GM23338 (cell line): ENCODE data around the gene PHC1. TPM values are rescaled to one million over a fixed set of nuclear protein-coding genes. Genes with fewer than 3 reads are reported as not detected.

ENCODE experiments used
- ATAC-seq: fragments of 200-7000 bp; cut with Tn5 transposase; 3 replicates; pipeline ENCODE4 v1.9.1; 2020
- DNase-seq: peaks from one replicate; pipeline ENCODE4 v3.0.0-alpha.2; 2015; ENCODE audit warnings: low spot score
- H2AFZ ChIP-seq: fragments of 200-600 bp; sonication (generic); 2 replicates; pipeline ENCODE4 v1.8.0; 2016; ENCODE audit warnings: antibody characterized with exemption, mild to moderate bottlenecking, moderate library complexity
- H3F3A ChIP-seq: fragments of 200-600 bp; sonication (generic); replicated peaks from 2 replicates; pipeline ENCODE4 v1.8.0; 2017; ENCODE audit warnings: antibody characterized with exemption, mixed run types, low read depth
- H3K27ac ChIP-seq: fragments of 200-600 bp; sonication (generic); 2 replicates; pipeline ENCODE4 v1.6.1; 2016; ENCODE audit warnings: low read depth
- H3K27me3 ChIP-seq: fragments of 200-600 bp; sonication (generic); 2 replicates; pipeline ENCODE4 v1.8.0; 2016; ENCODE audit warnings: mild to moderate bottlenecking, mixed run types, moderate library complexity; ENCODE audit not compliant: insufficient read depth
- H3K36me3 ChIP-seq: fragments of 200-600 bp; sonication (generic); 2 replicates; pipeline ENCODE4 v1.8.0; 2016; ENCODE audit warnings: mild to moderate bottlenecking; ENCODE audit not compliant: insufficient read depth
- H3K4me1 ChIP-seq: fragments of 200-600 bp; sonication (generic); 2 replicates; pipeline ENCODE4 v1.8.0; 2016; ENCODE audit warnings: mild to moderate bottlenecking, moderate library complexity; ENCODE audit not compliant: insufficient read depth
- H3K4me2 ChIP-seq: fragments of 200-600 bp; sonication (generic); 2 replicates; pipeline ENCODE4 v1.7.1; 2017; ENCODE audit warnings: mixed run types
- H3K4me3 ChIP-seq: fragments of 200-600 bp; sonication (generic); 2 replicates; pipeline ENCODE4 v1.6.1; 2016; ENCODE audit warnings: mixed run types
- H3K79me2 ChIP-seq: fragments of 200-600 bp; sonication (generic); replicated peaks from 2 replicates; pipeline ENCODE4 v1.8.0; 2017; ENCODE audit warnings: mild to moderate bottlenecking; ENCODE audit not compliant: insufficient read depth
- H3K9me2 ChIP-seq: fragments of 200-600 bp; sonication (generic); 2 replicates; pipeline ENCODE4 v1.8.0; 2017; ENCODE audit not compliant: insufficient read depth
- H4K20me1 ChIP-seq: fragments of 200-600 bp; sonication (generic); replicated peaks from 2 replicates; pipeline ENCODE4 v1.8.0; 2017; ENCODE audit warnings: mild to moderate bottlenecking; ENCODE audit not compliant: insufficient read depth
- H3K27ac Mint-ChIP-seq: 2 replicates; pipeline ENCODE4 v1.8.0; 2020; ENCODE audit warnings: inconsistent platforms, mild to moderate bottlenecking, moderate library complexity, mixed read lengths
- H3K27me3 Mint-ChIP-seq: 3 replicates; pipeline ENCODE4 v1.8.0; 2022; ENCODE audit warnings: low read depth, mild to moderate bottlenecking, moderate library complexity, mixed read lengths, inconsistent platforms; ENCODE audit not compliant: insufficient read depth, poor library complexity
- H3K36me3 Mint-ChIP-seq: 3 replicates; pipeline ENCODE4 v1.8.0; 2021; ENCODE audit warnings: low read depth, mild to moderate bottlenecking, inconsistent platforms, moderate library complexity, mixed read lengths
- H3K4me1 Mint-ChIP-seq: 3 replicates; pipeline ENCODE4 v1.8.0; 2020; ENCODE audit warnings: mild to moderate bottlenecking, inconsistent platforms, mixed read lengths
- H3K4me3 Mint-ChIP-seq: 3 replicates; pipeline ENCODE4 v1.8.0; 2021; ENCODE audit warnings: moderate library complexity, mild to moderate bottlenecking, inconsistent platforms, mixed read lengths
- H3K9me3 Mint-ChIP-seq: 3 replicates; pipeline ENCODE4 v1.8.0; 2020; ENCODE audit warnings: moderate library complexity, mild to moderate bottlenecking, inconsistent platforms, mixed read lengths
- EZH2 ChIP-seq: fragments of 200-600 bp; sonication (generic); IDR thresholded peaks from one replicate; pipeline ENCODE4 v1.8.0; 2017; ENCODE audit warnings: antibody characterized with exemption, mild to moderate bottlenecking, low read depth; ENCODE audit not compliant: unreplicated experiment
- ZNF462 ChIP-seq: fragments of 250-450 bp; sonication (Bioruptor Pico); IDR thresholded peaks from 2 replicates; pipeline ENCODE4 v1.5.0; 2020; ENCODE audit warnings: mild to moderate bottlenecking, moderate library complexity
- polyA plus RNA-seq: library from polyadenylated mRNA; unstranded; fragments of >200 nt; fragmentation: Nextera tagmentation; extraction: Ambion mirVana; gene quantifications from 2 replicates; pipeline ENCODE4 v1.2.1, GENCODE V29; 2016
- total RNA-seq: library from RNA; depleted of rRNA; stranded (reverse); fragments of >200 nt; shearing (Covaris generic); gene quantifications from 2 replicates; pipeline ENCODE4 v1.2.3, GENCODE V29; 2014; rRNA removed
- TF ChIP-seq, protein P1 (sequence below), 2 experiments: fragments of 200-600 bp in 1 of 2; sonication (generic) in 1 of 2; conservative IDR thresholded peaks; 2 replicates each; pipeline versions ENCODE4 v1.5.1 to v1.6.1; 2016 to 2017; ENCODE audit warnings: antibody characterized with exemption in 2 of 2, low read depth in 2 of 2, mild to moderate bottlenecking in 2 of 2, moderate library complexity in 1 of 2
- TF ChIP-seq, protein P2 (sequence below): IDR thresholded peaks from 2 replicates; pipeline ENCODE4 v1.6.1; 2016; ENCODE audit warnings: antibody characterized with exemption

Gene PHC1
- total and polyA plus RNA-seq, 2 experiments from 2014 or later = 303 to 1,069 TPM

DNA sequence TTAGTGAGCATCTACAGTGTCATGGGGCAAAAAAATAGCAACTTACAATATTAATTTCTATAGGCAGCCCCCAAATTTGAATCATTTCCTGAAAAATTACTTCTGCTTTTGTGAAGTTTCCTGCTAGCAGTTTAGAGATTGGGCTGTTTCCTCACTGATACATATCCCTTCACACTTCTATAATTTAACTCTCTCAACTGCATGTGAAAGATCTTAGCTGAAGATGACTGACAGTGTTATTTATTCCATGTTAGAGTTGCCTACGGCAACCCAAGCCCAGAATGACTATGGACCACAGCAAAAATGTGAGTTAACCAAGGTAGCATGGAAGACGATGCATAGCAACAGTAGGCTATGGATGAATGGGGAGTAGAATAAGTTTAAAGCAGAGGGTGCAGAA is 75.1 kb downstream of the PHC1 start, which contains the start of gene KLRG1:
Gene KLRG1 (plus strand): TSS at position 134 of the 400 bp plus-strand sequence. CDS start 90 bp downstream, at position 224.
- Mint-ChIP-seq H3K9me3 (no peaks in the 10 kb centered on the region), H3K4me3 (no peak within 1 kb of the TSS), H3K36me3 (no peaks in the 10 kb centered on the region), H3K27ac (no peak within 1 kb of the TSS), H3K27me3 (no peaks in the 10 kb centered on the region), H3K4me1 (no peaks in the 10 kb centered on the region)
- Histone ChIP-seq H3K27ac (no peak within 1 kb of the TSS), H3K4me3 (no peak within 1 kb of the TSS), H3F3A (no peaks in the 10 kb centered on the region), H4K20me1 (no peaks in the 10 kb centered on the region), H3K36me3 (no peaks in the 10 kb centered on the region), H2AFZ (no peak within 1 kb of the TSS), H3K4me2 (no peak within 1 kb of the TSS), H3K27me3 (no peaks in the 10 kb centered on the region), H3K9me2 (no peaks in the 10 kb centered on the region), H3K79me2 (no peaks in the 10 kb centered on the region), H3K4me1 (no peaks in the 10 kb centered on the region)
- DNase-seq = no peak
- no peak for ATAC-seq
- TF ChIP-seq, protein P1, sequence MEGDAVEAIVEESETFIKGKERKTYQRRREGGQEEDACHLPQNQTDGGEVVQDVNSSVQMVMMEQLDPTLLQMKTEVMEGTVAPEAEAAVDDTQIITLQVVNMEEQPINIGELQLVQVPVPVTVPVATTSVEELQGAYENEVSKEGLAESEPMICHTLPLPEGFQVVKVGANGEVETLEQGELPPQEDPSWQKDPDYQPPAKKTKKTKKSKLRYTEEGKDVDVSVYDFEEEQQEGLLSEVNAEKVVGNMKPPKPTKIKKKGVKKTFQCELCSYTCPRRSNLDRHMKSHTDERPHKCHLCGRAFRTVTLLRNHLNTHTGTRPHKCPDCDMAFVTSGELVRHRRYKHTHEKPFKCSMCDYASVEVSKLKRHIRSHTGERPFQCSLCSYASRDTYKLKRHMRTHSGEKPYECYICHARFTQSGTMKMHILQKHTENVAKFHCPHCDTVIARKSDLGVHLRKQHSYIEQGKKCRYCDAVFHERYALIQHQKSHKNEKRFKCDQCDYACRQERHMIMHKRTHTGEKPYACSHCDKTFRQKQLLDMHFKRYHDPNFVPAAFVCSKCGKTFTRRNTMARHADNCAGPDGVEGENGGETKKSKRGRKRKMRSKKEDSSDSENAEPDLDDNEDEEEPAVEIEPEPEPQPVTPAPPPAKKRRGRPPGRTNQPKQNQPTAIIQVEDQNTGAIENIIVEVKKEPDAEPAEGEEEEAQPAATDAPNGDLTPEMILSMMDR (conservative IDR thresholded peaks at IDR 0.05; ENCODE audit: low read depth in 2 of 2) = no peak
- TF ChIP-seq EZH2 (no peak), ZNF462 (no peak)
- TF ChIP-seq, protein P2, sequence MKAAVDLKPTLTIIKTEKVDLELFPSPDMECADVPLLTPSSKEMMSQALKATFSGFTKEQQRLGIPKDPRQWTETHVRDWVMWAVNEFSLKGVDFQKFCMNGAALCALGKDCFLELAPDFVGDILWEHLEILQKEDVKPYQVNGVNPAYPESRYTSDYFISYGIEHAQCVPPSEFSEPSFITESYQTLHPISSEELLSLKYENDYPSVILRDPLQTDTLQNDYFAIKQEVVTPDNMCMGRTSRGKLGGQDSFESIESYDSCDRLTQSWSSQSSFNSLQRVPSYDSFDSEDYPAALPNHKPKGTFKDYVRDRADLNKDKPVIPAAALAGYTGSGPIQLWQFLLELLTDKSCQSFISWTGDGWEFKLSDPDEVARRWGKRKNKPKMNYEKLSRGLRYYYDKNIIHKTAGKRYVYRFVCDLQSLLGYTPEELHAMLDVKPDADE = no peak

Other genes starting within 250 kb of the PHC1 start
- gene RIMKLB, start 216.5 kb upstream of the PHC1 start, total RNA-seq = 94.8 and 104 TPM in 2 replicates
- 62.7 and 87.0 TPM in 2 replicates for gene RIMKLB, start 216.5 kb upstream of the PHC1 start, polyA plus RNA-seq
- gene A2ML1, start 91.9 kb upstream of the PHC1 start, total RNA-seq = 6.0 and 7.5 TPM in 2 replicates
- gene A2ML1, start 91.9 kb upstream of the PHC1 start, polyA plus RNA-seq = 3.8 and 4.2 TPM in 2 replicates
- 66.8 and 103 TPM in 2 replicates for gene M6PR, start 35.1 kb downstream of the PHC1 start, total RNA-seq
- 147 and 159 TPM in 2 replicates for gene M6PR, start 35.1 kb downstream of the PHC1 start, polyA plus RNA-seq
- gene KLRG1, start 75.0 kb downstream of the PHC1 start, total RNA-seq = 5.1 and 8.0 TPM in 2 replicates
- 6.0 and 7.9 TPM in 2 replicates for gene KLRG1, start 75.0 kb downstream of the PHC1 start, polyA plus RNA-seq
- not detected in 2 replicates for gene A2M, start 201.4 kb downstream of the PHC1 start, total RNA-seq
- gene A2M, start 201.4 kb downstream of the PHC1 start, polyA plus RNA-seq = 0.92 and 1.3 TPM in 2 replicates